HepG2 (cell line): Measurements from ENCODE around the gene MLYCD. TPM values are rescaled to one million over a fixed set of nuclear protein-coding genes. Genes with fewer than 3 reads are reported as not detected.

Source experiments
- ATAC-seq: fragments of 200-7000 bp; cut with Tn5 transposase; 3 replicates; pipeline ENCODE4 v1.9.1; 2020; ENCODE audit warnings: mild to moderate bottlenecking, moderate library complexity
- BruUV-seq: library from RNA; stranded (reverse); fragments of 400-500 nt; replicated peaks from 2 replicates; lab custom pipeline; 2021; lab: Mats Ljungman, UMichigan
- CTCF ChIA-PET: fragments of 300-600 bp; formaldehyde crosslinking; extraction: SDS; loops from one replicate; lab custom pipeline; 2021; ENCODE audit warnings: low total read pairs, inconsistent platforms, low intra/inter-chr PET ratio; lab: Yijun Ruan, JAX
- POLR2A ChIA-PET: fragments of 350-600 bp; sonication (Branson Sonifier 250); formaldehyde crosslinking; loops from one replicate; lab custom pipeline; 2020; ENCODE audit warnings: antibody characterized with exemption, inconsistent platforms; lab: Yijun Ruan, JAX
- DNase-seq: peaks from one replicate; pipeline ENCODE4 v3.0.0-alpha.2; 2015; ENCODE audit warnings: low spot score
- FAIRE-seq: peaks from 3 replicates; lab custom pipeline; 2011; peaks lifted over from hg19 to GRCh38; lab: Jason Lieb, UNC
- H2AFZ ChIP-seq: one replicate; pipeline ENCODE4 v1.6.1; 2011; ENCODE audit warnings: low read length, inconsistent platforms
- H3K27ac ChIP-seq: fragments of 300-600 bp; 3 replicates; pipeline ENCODE4 v1.8.0; 2011; ENCODE audit warnings: mixed run types, mild to moderate bottlenecking, mixed read lengths, low read length, inconsistent platforms; ENCODE audit not compliant: insufficient read depth; ENCODE audit errors: extremely low read length
- H3K27me3 ChIP-seq, 2 experiments: fragments of 200-600 bp in 1 of 2; 2 replicates in 1 of 2; 3 replicates in 1 of 2; pipeline versions ENCODE4 v1.6.0 to v1.8.0; 2011; ENCODE audit warnings: low read length in 2 of 2, mild to moderate bottlenecking in 2 of 2, moderate library complexity in 2 of 2, inconsistent platforms in 1 of 2; ENCODE audit not compliant: insufficient read depth in 2 of 2, control insufficient read depth in 1 of 2
- H3K36me3 ChIP-seq, 2 experiments: fragments of 200-600 bp in 1 of 2; replicated peaks in 1 of 2; 2 replicates in 1 of 2; 3 replicates in 1 of 2; pipeline versions ENCODE4 v1.5.1 to v1.8.0; 2011; ENCODE audit warnings: low read length in 2 of 2, inconsistent platforms in 1 of 2; ENCODE audit not compliant: insufficient read depth in 2 of 2, control insufficient read depth in 1 of 2
- H3K4me1 ChIP-seq: 2 replicates; pipeline ENCODE4 v1.5.1; 2012; ENCODE audit warnings: low read length, inconsistent platforms; ENCODE audit not compliant: insufficient read depth
- H3K4me2 ChIP-seq: 2 replicates; pipeline ENCODE4 v1.6.0; 2011; ENCODE audit warnings: low read depth, low read length, inconsistent platforms
- H3K4me3 ChIP-seq, 3 experiments: fragments of 200-600 bp in 1 of 3; sonication (generic), shearing (Covaris generic) in 1 of 3; replicated peaks in 1 of 3; 2 replicates each; pipeline ENCODE4 v1.5.1; 2011 to 2016; ENCODE audit warnings: low read length in 3 of 3, inconsistent platforms in 2 of 3, low read depth in 2 of 3, mild to moderate bottlenecking in 2 of 3, control low read depth in 1 of 3, mixed read lengths in 1 of 3; ENCODE audit not compliant: insufficient read depth in 1 of 3
- H3K79me2 ChIP-seq: one replicate; pipeline ENCODE4 v1.6.1; 2011; ENCODE audit warnings: low read length, inconsistent platforms; ENCODE audit not compliant: insufficient read depth
- H3K9ac ChIP-seq: 2 replicates; pipeline ENCODE4 v1.6.0; 2011; ENCODE audit warnings: mild to moderate bottlenecking, low read depth, low read length, inconsistent platforms; ENCODE audit not compliant: insufficient read depth
- H3K9me3 ChIP-seq: 2 replicates; pipeline ENCODE4 v1.5.1; 2012; ENCODE audit warnings: mild to moderate bottlenecking, low read length
- H4K20me1 ChIP-seq: 2 replicates; pipeline ENCODE4 v1.6.0; 2011; ENCODE audit warnings: inconsistent platforms, mild to moderate bottlenecking, low read length, moderate library complexity; ENCODE audit not compliant: insufficient read depth
- ATM ChIP-seq: fragments of 450-650 bp; IDR thresholded peaks from 2 replicates; pipeline ENCODE4 v1.7.1; 2017; ENCODE audit warnings: mild to moderate bottlenecking, borderline replicate concordance
- JDP2 ChIP-seq: sonication (generic); formaldehyde crosslinking; IDR thresholded peaks from 2 replicates; pipeline ENCODE4 v1.8.1; 2022; ENCODE audit warnings: missing genetic modification reagents, borderline replicate concordance
- KAT7 ChIP-seq: IDR thresholded peaks from 2 replicates; pipeline ENCODE4 v1.6.1; 2018; ENCODE audit warnings: borderline replicate concordance, missing compliant biosample characterization
- NFRKB ChIP-seq: fragments of 450-650 bp; IDR thresholded peaks from 2 replicates; pipeline ENCODE4 v1.6.1; 2017
- POLR2G ChIP-seq: fragments of 200-400 bp; formaldehyde crosslinking; IDR thresholded peaks from 2 replicates; pipeline ENCODE4 v1.6.1; 2018; ENCODE audit warnings: mild to moderate bottlenecking, low read depth, low read length, moderate library complexity
- THAP11 ChIP-seq: IDR thresholded peaks from 2 replicates; pipeline ENCODE4 v1.6.1; 2016; ENCODE audit warnings: missing biosample characterization, missing genetic modification reagents
- ZBTB42 ChIP-seq: sonication (generic); formaldehyde crosslinking; IDR thresholded peaks from 2 replicates; pipeline ENCODE4 v1.5.0; 2020; ENCODE audit warnings: mild to moderate bottlenecking, missing genetic modification reagents
- ZFP36 ChIP-seq: fragments of 150-350 bp; IDR thresholded peaks from 2 replicates; pipeline ENCODE4 v1.6.1; 2018; ENCODE audit warnings: borderline replicate concordance, low read length, low read depth; ENCODE audit not compliant: partially characterized antibody
- ZNF790 ChIP-seq: sonication (generic); formaldehyde crosslinking; IDR thresholded peaks from 2 replicates; pipeline ENCODE4 v1.8.0; 2022; ENCODE audit warnings: missing genetic modification reagents, mild to moderate bottlenecking, borderline replicate concordance
- WGBS: methylation state at CpG from one replicate; pipeline ENCODE4 v1.1.6; 2017; ENCODE audit warnings: low lambda C conversion rate; 5-methylcytosine and 5-hydroxymethylcytosine counted together
- in situ Hi-C: cut with HindIII; loops from 2 replicates; pipeline ENCODE4 v1.10.0; 2017; ENCODE audit warnings: low pct_unique_long_range_greater_than_20kb; ENCODE audit not compliant: extremely low pct_ligation_motif_present
- intact Hi-C: fragments of 100-400 bp; cut with micrococcal nuclease; formaldehyde crosslinking; loops from one replicate; pipeline ENCODE4 v1.10.0; 2022; ENCODE audit not compliant: unreplicated experiment
- polyA plus RNA-seq, 8 experiments: library from polyadenylated mRNA; depleted of rRNA in 3 of 8; stranded (reverse) in 7 of 8; unstranded in 1 of 8; fragments of >200 nt; fragmentation: Illumina TruSeq in 4 of 8; extraction: Trizol in 4 of 8; gene quantifications; 2 replicates each; pipeline versions ENCODE4 v1.2.1 to v1.2.3, GENCODE V29; 2011 to 2016; ENCODE audit warnings: low read depth in 4 of 8, missing spikeins in 1 of 8, mixed read lengths in 1 of 8; ENCODE audit not compliant: insufficient read depth in 1 of 8
- total RNA-seq, 5 experiments: library from RNA; depleted of rRNA; stranded (reverse); fragments of >200 nt; fragmentation: Illumina TruSeq; extraction: Trizol; gene quantifications; 2 replicates each; pipeline ENCODE4 v1.2.3, GENCODE V29; 2016; ENCODE audit warnings: low read depth in 1 of 5
- TF ChIP-seq, protein P1 (sequence below): sonication (generic); formaldehyde crosslinking; IDR thresholded peaks from 2 replicates; pipeline ENCODE4 v1.5.0; 2020; ENCODE audit warnings: mild to moderate bottlenecking, missing genetic modification reagents
- TF ChIP-seq, protein P2 (sequence below): sonication (generic); formaldehyde crosslinking; IDR thresholded peaks from 2 replicates; pipeline ENCODE4 v1.5.0; 2020; ENCODE audit warnings: missing genetic modification reagents

Gene MLYCD
- total and polyA plus RNA-seq, 2 of the 13 experiments (the other 11 are each of a cell fraction or from before 2014, with no cell fraction given), result 1.8 to 4.0 TPM

DNA sequence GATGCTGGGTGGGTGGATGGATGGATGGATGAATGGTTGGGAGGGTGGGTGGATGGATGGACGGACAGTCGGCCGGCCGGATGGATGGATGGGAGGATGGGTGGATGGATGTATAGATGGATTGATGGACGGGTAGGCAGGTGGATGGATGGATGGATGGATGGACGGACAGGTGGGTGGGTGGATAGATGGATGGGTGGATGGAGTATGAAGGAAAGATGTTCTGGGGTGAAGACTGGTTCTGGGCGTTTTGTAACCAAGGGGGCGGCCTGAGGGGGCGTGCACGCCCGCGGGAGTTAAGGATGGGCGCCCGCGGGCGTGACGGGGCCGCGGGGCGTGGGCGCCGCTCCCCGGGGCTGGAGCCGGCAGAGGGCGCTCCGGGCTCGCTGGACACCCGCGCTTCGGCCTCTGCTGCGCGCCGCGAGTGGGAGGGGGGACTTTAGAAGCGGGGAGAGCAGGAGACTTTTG is 69.0 kb downstream of the MLYCD start, which contains the start of gene NECAB2 (continued):
- TF ChIP-seq POLR2G, result 0 out of 2 replicates have a peak, but pooled peaks have one; percentile 21
- TF ChIP-seq THAP11 (CRISPR knock-in tag), result no peak
- no peak for TF ChIP-seq ZBTB42 (CRISPR knock-in tag)
- TF ChIP-seq, protein P1, sequence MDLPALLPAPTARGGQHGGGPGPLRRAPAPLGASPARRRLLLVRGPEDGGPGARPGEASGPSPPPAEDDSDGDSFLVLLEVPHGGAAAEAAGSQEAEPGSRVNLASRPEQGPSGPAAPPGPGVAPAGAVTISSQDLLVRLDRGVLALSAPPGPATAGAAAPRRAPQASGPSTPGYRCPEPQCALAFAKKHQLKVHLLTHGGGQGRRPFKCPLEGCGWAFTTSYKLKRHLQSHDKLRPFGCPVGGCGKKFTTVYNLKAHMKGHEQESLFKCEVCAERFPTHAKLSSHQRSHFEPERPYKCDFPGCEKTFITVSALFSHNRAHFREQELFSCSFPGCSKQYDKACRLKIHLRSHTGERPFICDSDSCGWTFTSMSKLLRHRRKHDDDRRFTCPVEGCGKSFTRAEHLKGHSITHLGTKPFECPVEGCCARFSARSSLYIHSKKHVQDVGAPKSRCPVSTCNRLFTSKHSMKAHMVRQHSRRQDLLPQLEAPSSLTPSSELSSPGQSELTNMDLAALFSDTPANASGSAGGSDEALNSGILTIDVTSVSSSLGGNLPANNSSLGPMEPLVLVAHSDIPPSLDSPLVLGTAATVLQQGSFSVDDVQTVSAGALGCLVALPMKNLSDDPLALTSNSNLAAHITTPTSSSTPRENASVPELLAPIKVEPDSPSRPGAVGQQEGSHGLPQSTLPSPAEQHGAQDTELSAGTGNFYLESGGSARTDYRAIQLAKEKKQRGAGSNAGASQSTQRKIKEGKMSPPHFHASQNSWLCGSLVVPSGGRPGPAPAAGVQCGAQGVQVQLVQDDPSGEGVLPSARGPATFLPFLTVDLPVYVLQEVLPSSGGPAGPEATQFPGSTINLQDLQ (CRISPR knock-in tag), result no peak
- TF ChIP-seq ZNF790 (CRISPR knock-in tag), result no peak
- TF ChIP-seq, protein P2, sequence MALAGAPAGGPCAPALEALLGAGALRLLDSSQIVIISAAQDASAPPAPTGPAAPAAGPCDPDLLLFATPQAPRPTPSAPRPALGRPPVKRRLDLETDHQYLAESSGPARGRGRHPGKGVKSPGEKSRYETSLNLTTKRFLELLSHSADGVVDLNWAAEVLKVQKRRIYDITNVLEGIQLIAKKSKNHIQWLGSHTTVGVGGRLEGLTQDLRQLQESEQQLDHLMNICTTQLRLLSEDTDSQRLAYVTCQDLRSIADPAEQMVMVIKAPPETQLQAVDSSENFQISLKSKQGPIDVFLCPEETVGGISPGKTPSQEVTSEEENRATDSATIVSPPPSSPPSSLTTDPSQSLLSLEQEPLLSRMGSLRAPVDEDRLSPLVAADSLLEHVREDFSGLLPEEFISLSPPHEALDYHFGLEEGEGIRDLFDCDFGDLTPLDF (CRISPR knock-in tag), result no peak

DNA sequence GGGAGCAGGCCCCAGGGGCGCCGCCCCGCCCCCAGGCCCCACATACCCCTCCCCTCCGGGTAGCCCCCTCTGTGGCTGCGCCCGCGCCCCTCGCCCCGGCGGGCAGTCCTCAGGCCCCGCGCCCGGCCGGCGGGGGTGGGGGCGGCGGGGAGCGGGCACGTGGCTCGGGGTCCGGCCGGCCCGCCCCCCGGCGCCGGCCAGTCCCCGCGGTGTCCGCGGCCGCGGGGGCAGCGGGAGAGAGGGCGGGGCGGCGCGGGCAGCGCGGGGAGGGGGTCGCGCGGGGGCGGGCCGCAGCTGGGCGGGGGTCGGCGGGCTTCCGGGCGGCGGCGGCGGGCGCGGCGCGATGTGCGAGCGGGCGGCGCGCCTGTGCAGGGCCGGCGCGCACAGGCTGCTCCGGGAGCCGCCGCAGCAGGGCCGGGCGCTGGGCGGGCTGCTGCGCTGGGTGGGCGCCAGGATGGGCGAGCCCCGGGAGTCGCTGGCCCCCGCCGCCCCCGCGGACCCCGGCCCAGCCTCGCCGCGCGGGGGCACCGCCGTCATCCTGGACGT is 69.5 kb downstream of the MLYCD start:
- Histone ChIP-seq H3K9ac (no peak overlapping the region), H3K36me3 (peaks cover 11 to 20% of the 10 kb centered on the region in 2 experiments; a peak in 4 of 5 replicates), H3K27me3 (peaks cover 3 to 32% of the 10 kb centered on the region in 2 experiments; a peak in 4 of 5 replicates), H3K79me2 (no peaks in the 10 kb centered on the region), H3K4me1 (peaks cover 17% of the 10 kb centered on the region), H2AFZ (no peak overlapping the region), H3K27ac (no peak overlapping the region), H3K4me3 (peak overlapping the region in 1 of 3 experiments; percentile 33; a peak in 1 of 6 replicates), H3K9me3 (no peaks in the 10 kb centered on the region), H3K4me2 (no peak overlapping the region), H4K20me1 (peaks cover 14% of the 10 kb centered on the region; the same call in 1 of the 2 replicates)
- TF ChIP-seq JDP2 (CRISPR knock-in tag), result no peak
- TF ChIP-seq KAT7 (CRISPR knock-in tag), result no peak
- no peak for TF ChIP-seq ATM
- no peak for TF ChIP-seq NFRKB
- TF ChIP-seq ZFP36, result no peak
- intact Hi-C loops (no loop called here), in situ Hi-C loops (loop anchor here (25.0 kb wide), 1 partner anchor 219 kb away; the partner anchor contains the start of genes ADAD2 and TAF1C)
- no TSS peak for BruUV-seq
- ChIA-PET CTCF (interaction anchor here (1.1 to 1.6 kb wide), 2 partner anchors 76 to 97 kb away, joined by 4 to 7 read pairs; no protein-coding TSS in a partner anchor), POLR2A (no interaction called here)
- ATAC-seq (no peak), DNase-seq (no peak), FAIRE-seq (no peak)
- 93% methylated on average over 63 of the region's 87 CpGs for WGBS
